ENCODE results near the gene DYNC1I2. TPM values are rescaled to one million over a fixed set of nuclear protein-coding genes. Genes with fewer than 3 reads are reported as not detected.

The DYNC1I2 gene
- polyA plus RNA-seq, 6 donors from 2014 or later, result 19.8 to 30.1 (median 23.6) TPM

GRCh38 chr2:171793691-171794678, 106.7 kb downstream of the DYNC1I2 start:
- Mint-ChIP-seq H3K36me3 (peaks cover 6 to 10% of the 10 kb centered on the region in 2 donors), H3K4me3 (no peak overlapping the region), H3K27ac (peak overlapping the region in 2 of 6 donors; percentile 22 to 34), H3K9me3 (no peaks in the 10 kb centered on the region), H3K4me1 (peaks cover 0 to 10% (median 0%) of the 10 kb centered on the region in 3 donors), H3K27me3 (no peaks in the 10 kb centered on the region)
- DNase-seq (no peak), ATAC-seq (ENCODE audit: low read depth in 2 of 2) (no peak)

GRCh38 chr2:171794918-171795317, 107.6 kb downstream of the DYNC1I2 start:
- Mint-ChIP-seq H3K4me3 (no peak overlapping the region), H3K9me3 (no peaks in the 10 kb centered on the region), H3K27ac (no peak overlapping the region), H3K27me3 (no peaks in the 10 kb centered on the region), H3K36me3 (peaks cover 6 to 10% of the 10 kb centered on the region in 2 donors), H3K4me1 (peaks cover 0 to 10% (median 0%) of the 10 kb centered on the region in 3 donors)
- DNase-seq (no peak), ATAC-seq (ENCODE audit: low read depth in 2 of 2) (no peak)

Other genes with a start within 250 kb of the DYNC1I2 start
- under 1 TPM in 3 of 6 donors, not detected in 3; 0.06 to 0.50 (median 0.21) TPM for gene CYBRD1, start 165.0 kb upstream of the DYNC1I2 start, polyA plus RNA-seq (ENCODE audit: low read depth in 6 of 6)
- 10 to 100 TPM in 3 of 6 donors, 1 to 10 TPM in 3; 2.2 to 12.7 (median 10.0) TPM for gene SLC25A12, start 206.8 kb downstream of the DYNC1I2 start, polyA plus RNA-seq (ENCODE audit: low read depth in 6 of 6)
- 100 to 1,000 TPM in 1 of 6 donors, 10 to 100 TPM in 5; 68.9 to 128 (median 75.4) TPM for gene HAT1, start 235.0 kb downstream of the DYNC1I2 start, polyA plus RNA-seq (ENCODE audit: low read depth in 6 of 6)